ENCODE results near the gene PPP1R14B.
"Not testable (repeated sequence)": the region's sequence is repeated elsewhere in the genome, so short reads cannot be mapped to it uniquely, and the experiment has no call there.

PPP1R14B gene

GRCh38 chr11:64260147-64260708 is 13.5 kb upstream of the PPP1R14B start:
- DNase-seq (ENCODE audit: low read depth) = no peak

GRCh38 chr11:64259533-64260067 is 12.9 kb upstream of the PPP1R14B start:
- no peak for DNase-seq (ENCODE audit: low read depth)

DNA sequence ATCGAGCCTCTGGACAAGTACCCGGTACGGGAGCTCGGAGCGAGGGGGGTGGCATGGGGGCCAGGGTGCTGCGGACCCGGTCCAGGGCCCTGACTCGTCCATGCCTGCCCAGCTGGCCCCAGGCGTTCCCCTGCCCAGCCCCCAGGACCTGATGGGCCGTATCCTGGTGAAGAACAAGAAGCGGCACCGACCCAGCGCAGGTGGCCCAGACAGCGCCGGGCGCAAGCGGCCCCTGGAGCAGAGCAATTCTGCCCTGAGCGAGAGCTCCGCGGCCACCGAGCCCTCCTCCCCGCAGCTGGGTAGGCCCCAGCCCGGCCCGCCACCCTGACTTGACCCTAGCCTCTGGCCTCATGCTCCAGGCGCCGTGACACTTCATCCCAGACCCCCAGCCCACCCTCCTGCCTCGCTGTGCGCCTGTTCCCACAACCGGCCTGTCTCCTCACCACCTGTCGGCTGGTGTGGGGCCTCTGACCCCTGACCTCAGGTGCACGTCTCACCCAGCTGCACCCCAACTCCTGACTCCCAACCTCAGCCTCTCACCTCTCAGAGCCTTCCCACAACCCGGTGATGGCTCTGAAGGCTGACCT is 12.3 kb upstream of the PPP1R14B start:
- DNase-seq (ENCODE audit: low read depth) = no peak

DNA sequence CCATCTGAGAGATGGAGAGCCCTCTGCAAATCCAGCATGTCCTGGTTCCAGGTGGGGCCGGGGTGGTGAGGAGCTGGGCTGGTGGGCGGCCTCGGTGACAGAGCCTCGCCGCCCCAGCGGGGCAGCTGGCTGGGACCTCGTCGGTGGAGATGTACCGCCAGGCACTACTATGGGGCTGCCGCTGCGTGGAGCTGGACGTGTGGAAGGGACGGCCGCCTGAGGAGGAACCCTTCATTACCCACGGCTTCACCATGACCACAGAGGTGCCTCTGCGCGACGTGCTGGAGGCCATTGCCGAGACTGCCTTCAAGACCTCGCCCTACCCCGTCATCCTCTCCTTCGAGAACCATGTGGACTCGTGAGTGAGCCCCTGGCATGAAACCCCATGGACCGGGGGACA is 11.6 kb upstream of the PPP1R14B start:
- no peak for DNase-seq (ENCODE audit: low read depth)

GRCh38 chr11:64256300-64256699 is 9.6 kb upstream of the PPP1R14B start:
- DNase-seq (ENCODE audit: low read depth) = no peak

DNA sequence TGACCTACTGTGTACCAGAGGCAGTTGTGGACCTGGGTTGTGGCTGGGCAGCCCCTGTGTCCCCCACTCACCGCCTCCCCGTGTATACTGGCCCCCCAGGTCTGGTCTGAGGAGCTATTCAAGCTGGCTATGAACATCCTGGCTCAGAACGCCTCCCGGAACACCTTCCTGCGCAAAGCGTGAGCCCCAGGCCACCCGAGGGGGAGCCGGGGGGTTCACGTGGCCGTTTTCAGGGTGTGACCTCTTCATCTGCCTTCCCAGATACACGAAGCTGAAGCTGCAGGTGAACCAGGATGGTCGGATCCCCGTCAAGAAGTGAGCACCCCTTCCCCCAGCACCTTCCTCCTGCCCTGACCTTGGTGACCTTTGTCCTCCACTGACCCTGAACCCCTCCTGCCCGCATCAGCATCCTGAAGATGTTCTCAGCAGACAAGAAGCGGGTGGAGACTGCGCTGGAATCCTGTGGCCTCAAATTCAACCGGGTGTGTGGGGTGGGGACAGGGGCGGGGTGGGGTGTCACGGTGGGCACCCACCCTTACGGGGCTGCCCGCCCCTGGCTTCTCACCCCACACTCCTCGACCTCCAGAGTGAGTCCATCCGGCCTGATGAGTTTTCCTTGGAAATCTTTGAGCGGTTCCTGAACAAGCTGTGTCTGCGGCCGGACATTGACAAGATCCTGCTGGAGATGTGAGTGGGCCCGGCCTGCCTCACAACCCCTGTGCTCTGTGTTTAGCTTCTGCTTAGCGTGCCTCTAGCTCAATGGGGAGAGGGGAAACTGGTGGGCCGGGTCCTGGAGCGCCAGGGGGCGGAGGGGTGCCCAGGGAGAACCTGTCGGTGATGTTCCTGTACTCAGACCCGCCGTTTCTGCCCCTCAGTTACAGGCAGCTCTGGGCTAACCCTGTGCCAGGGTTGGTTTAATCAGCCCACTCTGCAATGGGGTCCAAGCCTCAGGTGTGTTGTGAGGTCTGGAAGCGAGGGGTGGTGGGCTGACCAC is 8.7 kb upstream of the PPP1R14B start:
- DNase-seq (ENCODE audit: low read depth) = no peak

GRCh38 chr11:64254326-64254725 is 7.6 kb upstream of the PPP1R14B start:
- no peak for DNase-seq (ENCODE audit: low read depth)

- no peak for DNase-seq (ENCODE audit: low read depth)
Observed at GRCh38 chr11:64253481-64253880, 6.7 kb upstream of the PPP1R14B start.

DNA sequence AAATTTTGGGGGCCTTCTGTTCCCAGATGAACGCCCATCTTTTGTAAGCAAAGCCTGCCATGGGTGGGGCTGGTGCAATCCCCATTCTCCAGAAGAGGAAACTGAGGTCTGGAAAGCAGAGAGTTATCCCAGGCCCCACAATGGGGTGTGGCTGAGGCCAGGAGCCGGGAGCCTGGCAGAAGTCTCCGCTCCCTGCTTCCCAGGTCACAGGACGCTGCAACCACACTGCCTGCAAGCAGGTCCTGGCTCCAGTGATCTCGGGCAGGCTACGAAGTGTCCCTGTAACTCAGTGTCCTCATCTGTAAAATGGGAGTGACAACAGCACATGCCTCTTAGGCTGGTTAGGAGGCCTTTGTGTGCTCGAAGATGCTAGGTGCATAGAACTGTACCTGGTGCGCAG is 6.3 kb upstream of the PPP1R14B start:
- DNase-seq (ENCODE audit: low read depth) = no peak

GRCh38 chr11:64252003-64252872 is 5.5 kb upstream of the PPP1R14B start:
- DNase-seq (ENCODE audit: low read depth) = no peak

DNA sequence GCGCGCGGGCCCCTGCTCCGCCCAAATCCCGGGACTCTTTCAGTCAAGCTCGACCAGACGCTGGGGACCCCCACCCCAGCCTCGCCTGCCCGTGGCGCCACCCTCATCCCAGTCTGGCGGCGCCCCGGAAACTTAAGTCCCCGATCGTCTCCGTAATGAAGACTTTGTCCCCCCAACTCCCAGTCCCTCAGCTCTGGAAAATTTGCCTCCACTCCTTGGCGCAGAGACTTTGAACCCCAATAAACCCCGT is 4.9 kb upstream of the PPP1R14B start:
- no peak for DNase-seq (ENCODE audit: low read depth)

GRCh38 chr11:64251016-64251752 is 4.4 kb upstream of the PPP1R14B start, which contains the start of gene PLCB3:
TSS of gene PLCB3 (plus strand) at chr11:64251530. CDS start at chr11:64251650, 120 bp downstream.
- no peak for DNase-seq (ENCODE audit: low read depth)

DNA sequence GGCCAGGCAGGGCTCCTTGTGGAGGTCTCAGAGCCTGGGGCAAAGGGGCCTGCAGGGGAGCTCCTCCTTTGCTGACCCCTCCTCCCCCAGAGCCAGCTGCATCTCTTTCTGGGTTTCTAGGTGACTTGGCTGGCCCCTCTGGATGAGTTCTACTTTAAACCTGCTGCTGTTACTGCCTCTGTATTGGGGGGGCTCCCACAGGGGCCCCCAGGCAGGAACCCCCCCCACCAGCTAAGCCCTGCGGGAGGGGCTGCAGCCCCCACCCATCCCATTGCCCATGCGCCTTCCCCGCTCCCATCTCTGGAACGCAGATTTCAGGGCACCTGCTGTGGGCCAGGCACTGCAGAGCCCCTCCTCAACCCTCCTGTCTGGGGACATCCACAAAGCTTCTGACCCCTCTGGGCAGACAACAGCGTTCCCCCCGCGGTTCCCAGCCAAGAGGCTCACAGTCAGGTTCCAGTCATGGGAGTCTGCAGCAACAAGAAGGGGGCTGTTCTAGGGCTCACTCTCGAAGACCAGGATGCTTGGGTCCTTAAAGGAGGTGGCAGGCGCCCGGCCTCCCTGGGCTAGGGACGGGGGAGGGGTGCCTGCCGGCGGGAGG is 3.8 kb upstream of the PPP1R14B start:
- no peak for DNase-seq (ENCODE audit: low read depth)

GRCh38 chr11:64249563-64250414 is 3.0 kb upstream of the PPP1R14B start:
- DNase-seq (ENCODE audit: low read depth) = no peak

DNA sequence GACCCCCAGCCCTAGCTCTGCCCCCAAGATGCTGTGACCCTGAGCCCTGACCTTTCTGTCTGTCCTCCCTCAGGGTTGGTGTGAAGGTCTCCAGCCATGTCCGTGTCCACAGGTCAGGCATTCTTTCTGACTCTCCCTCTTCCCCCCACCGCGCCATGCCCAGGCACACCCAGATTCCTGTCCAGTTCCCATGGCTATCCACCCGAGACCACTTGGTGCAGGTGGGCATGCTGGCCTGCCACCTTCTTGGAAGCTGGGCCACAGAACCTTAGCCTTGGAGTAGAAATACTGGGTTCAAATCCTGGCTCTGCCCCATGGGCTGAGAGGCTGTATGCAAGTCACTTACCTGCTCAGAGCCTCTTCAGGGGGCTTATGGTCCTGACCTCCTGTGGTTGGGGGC is 2.3 kb upstream of the PPP1R14B start:
- DNase-seq (ENCODE audit: low read depth) = no peak

DNA sequence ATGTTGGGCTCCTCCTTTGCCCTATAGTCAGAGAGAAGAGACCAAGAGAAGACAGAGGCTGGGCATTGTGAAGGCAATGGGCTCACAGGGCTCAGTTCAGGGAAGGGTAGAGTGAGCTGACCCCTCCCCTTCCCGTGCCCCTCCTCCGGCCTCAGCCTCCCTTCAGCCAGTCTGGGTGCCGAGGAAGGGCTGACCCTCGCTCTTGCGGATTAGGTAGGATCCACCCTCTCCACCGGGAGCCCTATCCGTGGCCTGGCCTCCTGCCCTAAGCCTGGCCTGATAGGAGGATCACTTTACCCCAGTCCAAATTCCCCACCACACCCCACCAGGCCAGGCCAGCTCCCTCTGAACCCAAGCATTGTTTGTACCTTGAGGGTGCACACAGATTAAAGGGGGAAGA is 1.8 kb upstream of the PPP1R14B start:
- no peak for DNase-seq (ENCODE audit: low read depth)

GRCh38 chr11:64247729-64248531 is 1.2 kb upstream of the PPP1R14B start:
- DNase-seq (ENCODE audit: low read depth) = no peak

GRCh38 chr11:64246621-64246870 is 197 bp downstream of the PPP1R14B start:
- DNase-seq (ENCODE audit: low read depth) = not testable (repeated sequence)
